ENCODE results near the gene VAMP5. TPM values are rescaled to one million over a fixed set of nuclear protein-coding genes. Genes with fewer than 3 reads are reported as not detected.

Gene VAMP5
- total RNA-seq, 1 experiment from 2014 or later, result 0.59 TPM

DNA sequence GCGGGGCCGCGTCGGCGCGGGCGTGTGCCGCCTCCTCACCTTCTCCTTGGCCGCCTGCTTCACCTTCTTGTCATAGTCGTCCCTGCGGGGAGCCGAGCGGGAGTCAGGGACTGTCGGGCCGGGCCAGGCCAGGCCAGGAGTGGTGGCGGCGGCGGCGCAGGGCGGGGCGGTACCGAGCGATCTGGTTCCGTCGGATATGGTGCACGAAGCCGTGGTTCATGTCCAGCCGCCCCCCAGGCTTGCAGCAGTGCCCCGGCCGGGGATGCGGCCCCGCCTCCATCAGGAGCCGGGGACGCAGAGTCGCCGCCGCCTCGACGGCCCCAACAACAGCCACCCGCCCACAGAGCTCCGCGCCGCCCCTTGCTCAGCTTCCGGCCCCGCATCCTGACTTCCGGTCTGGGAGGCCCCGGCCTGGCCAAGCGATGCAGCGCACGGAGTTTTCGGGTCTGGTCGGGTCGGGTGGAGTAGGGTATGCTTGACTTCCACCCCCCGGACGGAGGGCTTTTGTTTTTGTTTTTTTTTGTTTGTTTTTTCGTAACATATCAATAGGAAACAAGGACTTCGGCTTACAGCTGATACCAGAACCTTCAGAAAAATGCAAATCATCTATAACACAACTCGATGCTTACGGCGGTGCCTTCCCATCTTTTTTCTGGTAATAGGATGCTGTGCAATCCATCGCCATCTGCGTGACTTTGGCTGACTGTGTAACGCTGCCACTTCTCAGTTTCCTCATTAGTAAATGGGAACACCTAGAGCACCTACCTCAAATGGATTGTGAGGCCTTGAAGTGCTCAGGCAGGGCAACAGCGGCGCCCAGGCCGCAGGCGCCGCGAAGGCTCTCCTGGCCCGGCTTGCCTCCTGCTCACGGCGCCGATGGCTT is 27.7 kb downstream of the VAMP5 start, which contains the start of gene C2orf68:
Gene C2orf68 (minus strand): TSS at position 362 of the 883 bp plus-strand sequence. CDS start 82 bp downstream, at position 280.
- peak; percentile 95 for DNase-seq
- peak within 1 kb of the TSS; percentile 7 for H2AK5ac ChIP-seq (ENCODE audit: insufficient read length, low read length)
- peak within 1 kb of the TSS; percentile 89 to 96 (median 91) for H3K27ac Mint-ChIP-seq
- H3T11ph ChIP-seq (ENCODE audit: low read length), result no peak within 1 kb of the TSS
- H3K79me1 ChIP-seq (ENCODE audit: insufficient read depth, low read depth, low read length, poor library complexity, severe bottlenecking), result peaks cover under 1% of the 10 kb centered on the region
- no peaks in the 10 kb centered on the region for H3K9me3 ChIP-seq (ENCODE audit: control insufficient read depth, low read depth, low read length)
- H3K56ac ChIP-seq (ENCODE audit: insufficient read length, low read depth, low read length), result no peak within 1 kb of the TSS
- TF ChIP-seq, protein P1, sequence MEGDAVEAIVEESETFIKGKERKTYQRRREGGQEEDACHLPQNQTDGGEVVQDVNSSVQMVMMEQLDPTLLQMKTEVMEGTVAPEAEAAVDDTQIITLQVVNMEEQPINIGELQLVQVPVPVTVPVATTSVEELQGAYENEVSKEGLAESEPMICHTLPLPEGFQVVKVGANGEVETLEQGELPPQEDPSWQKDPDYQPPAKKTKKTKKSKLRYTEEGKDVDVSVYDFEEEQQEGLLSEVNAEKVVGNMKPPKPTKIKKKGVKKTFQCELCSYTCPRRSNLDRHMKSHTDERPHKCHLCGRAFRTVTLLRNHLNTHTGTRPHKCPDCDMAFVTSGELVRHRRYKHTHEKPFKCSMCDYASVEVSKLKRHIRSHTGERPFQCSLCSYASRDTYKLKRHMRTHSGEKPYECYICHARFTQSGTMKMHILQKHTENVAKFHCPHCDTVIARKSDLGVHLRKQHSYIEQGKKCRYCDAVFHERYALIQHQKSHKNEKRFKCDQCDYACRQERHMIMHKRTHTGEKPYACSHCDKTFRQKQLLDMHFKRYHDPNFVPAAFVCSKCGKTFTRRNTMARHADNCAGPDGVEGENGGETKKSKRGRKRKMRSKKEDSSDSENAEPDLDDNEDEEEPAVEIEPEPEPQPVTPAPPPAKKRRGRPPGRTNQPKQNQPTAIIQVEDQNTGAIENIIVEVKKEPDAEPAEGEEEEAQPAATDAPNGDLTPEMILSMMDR (conservative IDR thresholded peaks at IDR 0.05), result no peak
- no peak within 1 kb of the TSS for H3K4ac ChIP-seq (ENCODE audit: low read depth, low read length)
- peak within 1 kb of the TSS; percentile 77 for H3K9ac ChIP-seq (ENCODE audit: extremely low read depth, insufficient read length, low read length)
- H3K27me3 ChIP-seq (ENCODE audit: insufficient read depth, low read length), result no peaks in the 10 kb centered on the region
- H4K91ac ChIP-seq (ENCODE audit: insufficient read length, low read depth, low read length), result no peak within 1 kb of the TSS
- H3K23me2 ChIP-seq (ENCODE audit: insufficient read length, low read depth, low read length, poor library complexity, severe bottlenecking), result peaks cover 5% of the 10 kb centered on the region
- H2BK20ac ChIP-seq (ENCODE audit: low read depth, low read length, poor library complexity, severe bottlenecking), result no peak within 1 kb of the TSS
- H3K18ac ChIP-seq (ENCODE audit: insufficient read length, low read depth, low read length), result peak within 1 kb of the TSS; percentile 81
- H3K4me2 ChIP-seq (ENCODE audit: insufficient read depth, insufficient read length, low read length), result peak within 1 kb of the TSS; percentile 93
- H2BK12ac ChIP-seq (ENCODE audit: insufficient read length, low read depth, low read length), result no peak within 1 kb of the TSS
- H2BK120ac ChIP-seq (ENCODE audit: low read depth, low read length, poor library complexity, severe bottlenecking), result no peak within 1 kb of the TSS
- H3K4me3 Mint-ChIP-seq, result peak within 1 kb of the TSS; percentile 94 to 99
- H3K27ac ChIP-seq (ENCODE audit: insufficient read length, low read depth, low read length), result peak within 1 kb of the TSS; percentile 77
- no peak within 1 kb of the TSS for H4K8ac ChIP-seq (replicated peaks; ENCODE audit: insufficient read length, low read depth, low read length)
- no peaks in the 10 kb centered on the region for H3K27me3 Mint-ChIP-seq (ENCODE audit: low read depth)
- H3K4me1 Mint-ChIP-seq, result peaks cover 3 to 9% of the 10 kb centered on the region in 2 experiments; a peak in 3 of 4 replicates
- H3K14ac ChIP-seq (ENCODE audit: insufficient read depth, low read length), result peak within 1 kb of the TSS; percentile 28; the same call in 1 of the 2 replicates
- no peaks in the 10 kb centered on the region for H3K4me1 ChIP-seq (ENCODE audit: insufficient read depth, low read length)
- peak within 1 kb of the TSS; percentile 95 for H4K5ac ChIP-seq (ENCODE audit: insufficient read length, low read depth, low read length)
- no peak within 1 kb of the TSS for H2AFZ ChIP-seq (ENCODE audit: low read length)
- H2BK15ac ChIP-seq (ENCODE audit: low read depth, low read length), result no peak within 1 kb of the TSS
- H4K20me1 ChIP-seq (ENCODE audit: control insufficient read depth, insufficient read depth, insufficient read length), result no peaks in the 10 kb centered on the region
- H2BK5ac ChIP-seq (ENCODE audit: insufficient read length, low read length), result peak within 1 kb of the TSS; percentile 43
- peaks cover 8% of the 10 kb centered on the region for H3K79me2 ChIP-seq (ENCODE audit: insufficient read depth, low read length)
- peaks cover 15 to 35% (median 26%) of the 10 kb centered on the region in 3 experiments; a peak in 6 of 7 replicates for H3K36me3 Mint-ChIP-seq (ENCODE audit: insufficient read depth in 1 of 3, low read depth in 3 of 3)
- no peaks in the 10 kb centered on the region; a peak in 1 of 5 replicates for H3K9me3 Mint-ChIP-seq
- no CpG with 5 or more reads among the region's 73 CpGs for WGBS (ENCODE audit: extremely low coverage, insufficient read length, low lambda C conversion rate)
- no peak within 1 kb of the TSS for H3K23ac ChIP-seq (ENCODE audit: insufficient read length, low read depth, low read length)

Measured in H9 (cell line).